Esophagus muscularis mucosa (tissue), 4 donors: ENCODE data around the gene INSR.

Source experiments
- EP300 ChIP-seq: sonication (generic); formaldehyde crosslinking; IDR thresholded peaks from one replicate; pipeline ENCODE4 v1.6.1; 2017; ENCODE audit warnings: antibody characterized with exemption
- POLR2A ChIP-seq: fragments of 450-650 bp; IDR thresholded peaks from one replicate; pipeline ENCODE4 v1.6.1; 2017; ENCODE audit warnings: antibody characterized with exemption, moderate library complexity, mild to moderate bottlenecking, low read depth
- POLR2AphosphoS5 ChIP-seq, 2 donors: sonication (generic); formaldehyde crosslinking; IDR thresholded peaks; one replicate each; pipeline ENCODE4 v1.6.1; 2017; ENCODE audit warnings: antibody characterized with exemption in 2 of 2
- TF ChIP-seq, protein P1 (sequence below), 3 experiments: fragments of 200-600 bp in 2 of 3; fragments of 450-650 bp in 1 of 3; sonication (generic) in 2 of 3; IDR thresholded peaks; one replicate each; pipeline ENCODE4 v1.5.1; 2017 to 2019; ENCODE audit warnings: antibody characterized with exemption in 3 of 3, mild to moderate bottlenecking in 2 of 3, moderate library complexity in 1 of 3

DNA sequence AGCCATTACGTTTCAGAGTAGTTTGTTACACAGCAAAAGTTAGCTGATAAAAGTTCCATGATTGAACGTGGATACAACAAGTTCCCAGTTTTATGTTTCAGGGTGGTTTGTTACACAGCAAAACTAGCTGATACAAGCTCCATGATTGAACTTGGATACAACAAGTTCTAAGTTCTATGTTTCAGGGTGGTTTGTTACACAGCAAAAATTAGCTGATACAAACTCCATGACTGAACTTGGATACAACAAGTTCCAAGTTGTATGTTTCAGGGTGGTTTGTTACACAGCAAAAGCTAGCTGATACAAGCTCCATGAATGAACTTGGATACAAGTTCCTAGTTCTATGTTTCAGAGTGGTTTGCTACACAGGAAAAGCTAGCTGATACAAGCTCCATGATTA, 47.6 kb downstream of the INSR start:
- TF ChIP-seq, protein P1, sequence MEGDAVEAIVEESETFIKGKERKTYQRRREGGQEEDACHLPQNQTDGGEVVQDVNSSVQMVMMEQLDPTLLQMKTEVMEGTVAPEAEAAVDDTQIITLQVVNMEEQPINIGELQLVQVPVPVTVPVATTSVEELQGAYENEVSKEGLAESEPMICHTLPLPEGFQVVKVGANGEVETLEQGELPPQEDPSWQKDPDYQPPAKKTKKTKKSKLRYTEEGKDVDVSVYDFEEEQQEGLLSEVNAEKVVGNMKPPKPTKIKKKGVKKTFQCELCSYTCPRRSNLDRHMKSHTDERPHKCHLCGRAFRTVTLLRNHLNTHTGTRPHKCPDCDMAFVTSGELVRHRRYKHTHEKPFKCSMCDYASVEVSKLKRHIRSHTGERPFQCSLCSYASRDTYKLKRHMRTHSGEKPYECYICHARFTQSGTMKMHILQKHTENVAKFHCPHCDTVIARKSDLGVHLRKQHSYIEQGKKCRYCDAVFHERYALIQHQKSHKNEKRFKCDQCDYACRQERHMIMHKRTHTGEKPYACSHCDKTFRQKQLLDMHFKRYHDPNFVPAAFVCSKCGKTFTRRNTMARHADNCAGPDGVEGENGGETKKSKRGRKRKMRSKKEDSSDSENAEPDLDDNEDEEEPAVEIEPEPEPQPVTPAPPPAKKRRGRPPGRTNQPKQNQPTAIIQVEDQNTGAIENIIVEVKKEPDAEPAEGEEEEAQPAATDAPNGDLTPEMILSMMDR (IDR thresholded peaks at IDR 0.05): no peak
- no peak for TF ChIP-seq POLR2A
- TF ChIP-seq POLR2AphosphoS5 (IDR thresholded peaks at IDR 0.05): no peak
- TF ChIP-seq EP300: no peak
